ENCODE measurements around the gene BTF3.
"Not testable (repeated sequence)": the region's sequence is repeated elsewhere in the genome, so short reads cannot be mapped to it uniquely, and the experiment has no call there.

The BTF3 gene

GRCh38 chr5:73498057-73498992, at the start of gene BTF3:
Gene BTF3, plus strand, starts transcription at chr5:73498442. Its CDS starts 226 bp downstream, at chr5:73498668.
- peak; percentile 88 for DNase-seq (ENCODE audit: low read depth, low spot score)

DNA sequence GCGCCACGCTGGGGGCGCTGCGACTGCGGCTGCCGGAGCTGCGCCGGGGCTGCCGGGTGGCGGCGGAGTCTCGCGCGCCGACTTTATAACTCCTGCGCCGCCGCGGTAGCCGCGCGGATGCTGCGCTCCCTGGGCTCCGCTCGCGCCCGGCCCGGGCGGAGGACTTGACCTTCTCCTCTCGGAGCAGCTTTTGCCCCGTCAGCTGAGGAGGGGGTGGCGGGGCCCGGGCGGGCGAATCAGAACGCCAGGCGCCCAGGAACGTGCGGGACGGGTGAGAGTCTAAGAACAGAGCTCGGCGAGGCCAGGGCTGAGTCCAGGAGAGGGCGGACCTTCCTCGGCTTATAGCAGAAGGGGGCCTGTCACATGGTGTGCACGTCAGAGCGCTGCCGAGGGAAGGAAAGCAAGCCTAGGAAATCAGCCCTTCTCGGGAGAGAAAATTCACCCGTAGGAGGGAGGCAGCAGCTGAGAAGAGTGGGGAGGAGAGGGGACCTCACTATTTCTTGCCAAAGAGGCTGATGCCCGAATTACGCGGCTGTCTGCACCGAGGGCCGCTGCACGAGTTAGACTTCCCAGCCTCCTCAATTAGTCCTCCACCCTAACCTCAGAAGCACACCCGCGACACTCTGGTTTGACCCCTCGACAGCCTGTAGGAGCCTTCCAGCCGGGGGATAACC, 49.6 kb upstream of the BTF3 start, which contains the start of gene FOXD1:
Gene FOXD1, minus strand, starts transcription at position 315 of the 674 bp plus-strand sequence. CDS start 415 bp downstream, outside the sequence.
- DNase-seq (ENCODE audit: low read depth, low spot score): peak; percentile 94

DNA sequence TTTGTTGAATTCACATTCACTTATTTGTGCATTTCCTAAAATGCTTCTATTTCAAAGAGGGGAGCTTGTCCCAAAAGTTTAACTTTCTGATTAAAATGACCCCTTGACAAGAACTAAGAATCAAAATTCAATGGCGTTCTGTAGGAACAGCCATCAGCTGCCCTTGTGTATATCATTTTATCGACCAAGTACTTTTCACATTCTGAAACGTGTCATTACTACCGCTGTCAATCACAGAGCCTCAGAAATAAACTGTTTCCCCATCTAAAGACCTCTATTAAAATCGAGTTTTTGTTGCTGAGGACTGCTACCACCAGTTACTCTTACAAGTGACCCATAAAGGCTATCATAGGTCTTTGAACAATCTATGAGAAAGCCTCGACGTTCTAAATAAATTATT, 48.1 kb upstream of the BTF3 start:
- DNase-seq (ENCODE audit: low read depth, low spot score): no peak

GRCh38 chr5:73450672-73451223, 47.5 kb upstream of the BTF3 start:
- no peak for DNase-seq (ENCODE audit: low read depth, low spot score)

DNA sequence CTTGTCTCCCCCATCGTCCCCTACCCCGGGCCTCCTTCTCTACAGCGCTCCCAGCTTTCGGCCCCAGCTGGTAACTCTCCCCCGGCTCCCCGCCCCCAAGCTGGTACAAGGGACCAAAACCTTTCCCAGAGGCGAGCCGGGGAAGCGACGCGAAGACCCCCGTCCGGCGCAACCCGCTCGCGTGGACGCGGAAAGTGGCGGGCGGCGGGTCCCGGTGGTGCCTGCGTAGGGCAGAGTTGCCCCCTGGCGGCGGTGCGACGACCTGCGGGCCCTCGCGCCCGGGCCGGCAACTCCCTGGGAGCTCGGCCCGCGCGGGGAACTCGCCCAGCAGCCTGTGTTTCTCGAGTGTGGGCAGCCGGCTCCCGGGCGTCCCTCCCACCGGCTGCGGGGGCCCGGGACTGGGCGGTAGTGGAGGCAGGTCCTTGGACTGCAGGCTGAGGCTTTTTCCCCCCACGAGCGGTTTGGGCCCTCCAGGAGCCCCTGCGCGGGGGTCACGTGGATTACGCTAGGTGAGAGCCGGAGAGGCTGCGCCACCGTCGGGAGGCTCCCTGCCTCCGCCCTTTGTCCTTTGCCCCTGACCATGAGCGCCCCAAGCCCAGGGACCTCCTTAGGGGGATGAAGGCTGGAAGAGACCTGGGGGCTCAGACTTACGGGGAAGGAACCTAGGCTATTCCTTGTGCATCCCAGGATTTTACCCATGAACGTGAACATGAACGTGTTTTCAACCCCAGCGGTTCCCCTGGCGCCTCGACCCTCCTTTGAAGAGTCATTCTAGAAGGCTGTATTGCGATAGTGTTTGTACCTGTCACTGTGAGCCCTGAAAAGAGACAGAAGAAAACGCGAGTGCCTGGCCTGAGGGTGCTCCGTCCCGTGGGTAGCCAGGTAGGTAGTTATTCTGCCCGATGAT, 46.8 kb upstream of the BTF3 start:
- no peak for DNase-seq (ENCODE audit: low read depth, low spot score)

DNA sequence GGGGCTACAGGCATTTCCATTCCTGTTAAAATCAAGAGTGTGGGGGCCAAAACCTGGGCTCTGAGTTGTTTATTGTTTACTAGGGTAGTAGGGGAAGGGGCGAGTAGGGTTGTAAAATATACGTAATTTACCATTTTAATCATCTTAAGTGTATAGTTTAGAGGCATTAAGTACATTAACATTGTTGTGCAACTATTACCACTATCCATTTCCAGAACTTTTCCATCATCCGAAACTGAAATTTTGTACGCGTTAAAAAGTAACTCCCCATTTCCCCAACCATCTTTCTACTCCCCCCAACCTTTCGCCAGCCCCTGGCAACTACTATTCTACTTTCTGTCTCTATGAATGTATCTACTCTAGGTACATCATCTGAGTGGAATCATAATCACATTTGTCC, 46.0 kb upstream of the BTF3 start:
- DNase-seq (ENCODE audit: low read depth, low spot score): no peak

DNA sequence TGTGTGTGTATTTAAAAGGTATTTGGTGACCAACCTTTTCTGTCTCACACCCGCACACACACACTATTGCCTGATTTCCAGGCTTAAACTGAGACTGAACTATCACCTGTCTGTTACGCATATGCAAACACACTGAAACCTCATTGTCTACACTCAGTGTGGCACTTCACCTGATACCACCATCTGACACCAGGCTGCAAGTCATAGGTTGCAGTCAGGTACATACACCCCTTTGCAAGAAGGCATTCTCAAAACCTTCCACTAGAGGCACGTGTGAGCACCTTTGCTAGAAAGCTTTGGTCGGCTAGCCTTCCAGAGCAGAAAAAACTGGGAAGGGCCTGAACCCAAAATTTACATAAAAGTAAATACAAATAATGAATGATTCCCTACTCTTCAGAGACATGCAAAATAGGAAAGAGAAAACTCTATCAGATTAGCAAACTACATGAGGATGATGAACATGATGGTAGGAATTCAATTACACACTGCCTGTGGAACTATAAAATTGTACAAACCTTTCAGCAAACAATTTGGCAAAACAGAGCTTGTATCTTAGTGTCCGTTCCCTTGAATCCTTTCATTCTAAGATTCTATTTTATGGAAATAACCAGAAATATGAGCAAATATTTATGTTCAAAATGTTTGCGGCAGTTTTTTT, 43.7 kb upstream of the BTF3 start:
- no peak for DNase-seq (ENCODE audit: low read depth, low spot score)

DNA sequence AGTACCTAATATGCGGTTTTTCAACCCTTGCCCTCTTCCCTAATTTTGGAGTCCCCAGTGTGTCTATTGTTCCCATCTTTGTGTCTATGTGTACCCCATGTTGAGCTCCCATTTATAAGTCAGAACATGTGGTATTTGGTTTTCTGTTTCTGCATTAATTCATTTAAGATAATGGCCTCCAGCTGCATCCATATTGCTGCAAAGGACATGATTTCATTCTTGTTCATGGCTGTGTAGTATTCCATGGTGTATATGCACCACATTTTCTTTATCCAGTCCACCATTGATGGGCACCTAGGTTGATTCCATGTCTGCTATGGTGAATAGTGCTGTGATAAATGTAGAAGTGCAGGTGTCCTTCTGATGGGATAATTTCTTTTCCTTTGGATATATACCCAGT, 41.8 kb upstream of the BTF3 start:
- not testable (repeated sequence) for DNase-seq (ENCODE audit: low read depth, low spot score)

GRCh38 chr5:73459366-73459765, 38.9 kb upstream of the BTF3 start:
- no peak for DNase-seq (ENCODE audit: low read depth, low spot score)

DNA sequence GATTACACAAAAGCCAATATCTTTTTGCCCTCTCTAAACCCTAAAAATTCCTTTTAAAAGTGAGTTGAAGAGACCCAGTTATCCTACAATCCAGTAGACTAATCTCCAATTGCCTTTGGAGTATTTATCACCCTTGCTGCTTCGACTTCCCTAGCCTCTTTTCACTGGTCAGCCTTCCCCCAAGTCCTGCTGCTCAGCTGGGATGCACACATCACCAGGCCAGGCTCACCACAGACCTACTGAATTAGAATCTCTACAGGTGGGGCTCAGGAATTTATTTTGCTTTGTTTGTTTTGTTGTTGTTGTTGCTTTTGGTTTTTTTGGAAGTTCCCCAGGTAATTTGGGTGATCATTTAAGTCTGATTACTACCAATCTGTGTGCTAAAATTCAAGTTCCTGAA, 38.1 kb upstream of the BTF3 start:
- DNase-seq (ENCODE audit: low read depth, low spot score): no peak

DNA sequence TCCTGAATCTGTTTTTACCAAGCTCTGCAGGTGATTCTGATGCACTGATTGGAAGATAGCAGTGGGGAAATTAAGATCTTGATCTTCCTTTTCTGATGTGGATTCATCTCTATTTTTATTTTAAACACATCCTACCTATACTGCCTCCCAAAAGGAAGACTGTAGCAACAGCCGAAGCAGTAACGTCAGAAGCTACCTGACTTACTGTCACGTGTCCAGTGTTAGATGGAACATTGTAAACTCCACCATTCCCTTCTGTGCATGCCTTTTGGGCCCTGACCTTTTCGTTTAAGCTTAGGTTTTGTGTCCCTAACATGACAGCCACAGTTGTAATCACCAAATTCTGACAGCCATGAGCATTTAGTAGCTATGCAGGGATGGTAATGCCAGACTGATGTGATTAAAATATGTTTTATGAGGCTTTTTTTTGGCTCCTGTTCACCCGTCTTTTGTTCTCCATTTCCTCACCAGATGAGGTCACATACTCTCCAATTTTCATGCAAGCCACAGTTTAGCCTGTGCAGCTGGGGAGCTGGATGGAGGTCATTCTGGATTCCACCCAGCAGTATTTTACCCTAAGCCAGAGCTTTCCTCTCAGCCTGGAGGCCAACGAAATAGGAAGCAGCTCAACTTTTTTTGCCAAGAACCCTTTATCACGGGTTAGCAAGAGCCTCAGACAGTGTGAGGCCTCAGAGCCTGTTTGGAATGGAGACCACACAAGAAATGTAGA, 34.1 kb upstream of the BTF3 start:
- DNase-seq (ENCODE audit: low read depth, low spot score): no peak

- DNase-seq (ENCODE audit: low read depth, low spot score): not testable (repeated sequence)
These were observed 29.6 kb upstream of the BTF3 start for GRCh38 chr5:73468638-73469037.

GRCh38 chr5:73469878-73470277, 28.4 kb upstream of the BTF3 start:
- no peak for DNase-seq (ENCODE audit: low read depth, low spot score)

GRCh38 chr5:73471654-73472053, 26.6 kb upstream of the BTF3 start:
- DNase-seq (ENCODE audit: low read depth, low spot score): no peak

DNA sequence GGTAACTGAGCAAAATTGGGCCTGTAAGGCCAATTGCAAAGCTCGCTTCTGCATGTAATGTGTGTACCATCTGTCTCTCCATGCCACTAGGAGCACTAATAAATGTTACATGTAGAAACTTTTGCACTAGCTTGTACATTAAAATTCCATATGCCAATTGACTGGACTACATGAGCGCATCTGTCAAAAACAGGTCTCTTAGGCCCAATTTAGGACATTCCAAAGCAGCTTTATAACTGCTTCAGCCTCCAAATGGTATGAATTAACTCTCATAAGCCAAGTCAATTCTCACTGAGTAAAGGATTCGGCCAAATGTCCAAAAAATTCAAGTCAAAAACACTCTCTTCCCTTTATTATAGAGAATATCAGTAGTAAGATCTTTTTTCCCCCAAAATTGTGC, 26.1 kb upstream of the BTF3 start:
- no peak for DNase-seq (ENCODE audit: low read depth, low spot score)

DNA sequence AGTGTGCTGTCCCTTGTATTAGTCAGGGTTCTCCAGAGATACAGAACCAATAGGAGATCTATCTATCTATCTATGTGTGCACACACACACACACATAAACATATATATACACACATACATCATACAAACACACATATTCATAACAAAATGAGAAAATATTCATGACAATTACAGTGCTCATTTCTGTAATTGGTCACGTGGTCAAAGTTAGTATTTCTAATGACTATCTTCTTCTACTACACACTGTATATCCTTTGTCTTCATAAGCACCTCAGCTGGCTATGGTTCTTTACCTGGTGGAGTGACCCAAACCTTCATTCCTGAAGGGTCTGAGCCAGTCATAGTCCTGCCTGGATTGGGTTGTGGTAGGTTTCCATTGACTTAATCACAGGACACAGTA, 17.7 kb upstream of the BTF3 start:
- DNase-seq (ENCODE audit: low read depth, low spot score): no peak

DNA sequence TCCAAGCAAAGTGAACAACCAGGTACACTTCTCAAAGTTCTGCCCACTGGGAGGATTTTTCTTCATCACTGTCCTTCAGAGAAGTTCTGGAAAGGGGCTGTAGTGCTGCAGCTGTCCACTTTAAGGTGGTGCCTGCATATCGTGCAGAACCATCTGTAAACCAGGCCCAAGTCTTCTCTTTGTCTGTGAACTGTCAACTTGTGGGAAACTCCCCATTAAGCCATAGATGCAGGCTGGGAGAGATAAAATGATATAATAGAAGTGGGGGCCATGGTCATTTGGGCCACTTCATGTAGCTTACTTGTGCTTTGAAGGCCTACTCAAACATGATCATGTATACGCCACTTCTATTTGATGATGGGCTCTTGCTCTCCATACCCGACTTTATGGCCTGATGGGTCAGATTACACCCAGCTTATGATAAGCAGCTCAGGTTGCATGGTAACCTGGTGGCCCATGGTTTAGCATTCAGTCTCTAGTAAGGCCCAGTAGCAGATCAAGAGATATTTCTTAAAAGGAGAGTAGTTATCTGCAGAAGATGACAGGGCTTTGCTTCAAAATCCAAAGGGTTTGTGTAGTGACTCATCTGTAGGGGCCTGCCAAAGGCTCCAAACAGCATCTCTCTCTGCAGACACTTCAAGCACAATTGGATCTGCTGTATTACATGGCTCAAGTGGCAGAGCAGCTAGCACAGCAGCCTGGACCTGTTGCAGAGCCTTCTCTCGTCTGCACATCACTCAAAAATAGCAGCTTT, 15.7 kb upstream of the BTF3 start:
- no peak for DNase-seq (ENCODE audit: low read depth, low spot score)

DNA sequence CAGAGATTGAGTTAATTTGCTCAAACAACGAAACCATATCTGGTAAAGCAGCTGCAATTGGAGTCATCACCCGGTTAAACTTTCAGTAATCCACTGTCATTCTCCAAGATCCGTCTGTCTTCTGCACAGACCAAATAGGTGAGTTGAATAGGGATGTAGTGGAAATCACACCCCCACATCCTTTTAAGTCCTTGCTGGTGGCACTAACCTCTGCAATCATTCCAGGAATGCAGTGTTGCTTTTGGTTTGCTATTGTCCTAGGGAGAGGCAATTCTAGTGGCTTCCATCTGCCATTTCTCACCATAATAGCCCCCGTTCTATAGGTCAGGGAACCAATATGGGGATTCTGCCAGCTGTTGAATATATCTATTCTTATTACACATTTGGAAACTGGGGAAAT, 14.6 kb upstream of the BTF3 start:
- DNase-seq (ENCODE audit: low read depth, low spot score): no peak

GRCh38 chr5:73484511-73484910, 13.7 kb upstream of the BTF3 start:
- DNase-seq (ENCODE audit: low read depth, low spot score): no peak

- DNase-seq (ENCODE audit: low read depth, low spot score): no peak
These were observed 12.5 kb upstream of the BTF3 start for GRCh38 chr5:73485715-73486114.

Data from brain pericyte (primary cell).